GM18873 (cell line): ENCODE results near the gene MYO1C.
A peak's percentile ranks its signal among the peaks of the same experiment; 100 is the strongest.
"Not testable (repeated sequence)": the region's sequence is repeated elsewhere in the genome, so short reads cannot be mapped to it uniquely, and the experiment has no call there.

ENCODE experiments used
- ATAC-seq: cut with Tn5 transposase; IDR thresholded peaks from one replicate; pipeline ENCODE4 v1.9.1; 2021; ENCODE audit warnings: mild to moderate bottlenecking, moderate library complexity, moderate number of reproducible peaks; ENCODE audit not compliant: unreplicated experiment, low FRiP score

The MYO1C gene

GRCh38 chr17:1511290-1511689 is 18.8 kb upstream of the MYO1C start:
- no peak for ATAC-seq

GRCh38 chr17:1509290-1509881 is 16.9 kb upstream of the MYO1C start:
- no peak for ATAC-seq

- ATAC-seq = not testable (repeated sequence)
Observed at GRCh38 chr17:1508709-1509108, 16.2 kb upstream of the MYO1C start.

- ATAC-seq = no peak
Observed at GRCh38 chr17:1506649-1507267, 14.3 kb upstream of the MYO1C start.

- no peak for ATAC-seq
Observed at GRCh38 chr17:1505586-1505985, 13.1 kb upstream of the MYO1C start.

GRCh38 chr17:1504866-1505265 is 12.4 kb upstream of the MYO1C start:
- no peak for ATAC-seq

GRCh38 chr17:1503699-1504098 is 11.2 kb upstream of the MYO1C start:
- no peak for ATAC-seq

- ATAC-seq = no peak
Observed at GRCh38 chr17:1498869-1499268, 6.4 kb upstream of the MYO1C start.

- ATAC-seq = no peak
Observed at GRCh38 chr17:1498233-1498632, 5.7 kb upstream of the MYO1C start.

- ATAC-seq = no peak
Observed at GRCh38 chr17:1497831-1498230, 5.3 kb upstream of the MYO1C start.

GRCh38 chr17:1496869-1497268 is 4.4 kb upstream of the MYO1C start:
- no peak for ATAC-seq

GRCh38 chr17:1495265-1495989 is 2.9 kb upstream of the MYO1C start:
- no peak for ATAC-seq

GRCh38 chr17:1494736-1495253 is 2.3 kb upstream of the MYO1C start:
- ATAC-seq = no peak

GRCh38 chr17:1494203-1494602 is 1.7 kb upstream of the MYO1C start:
- no peak for ATAC-seq

GRCh38 chr17:1493291-1493980 is 950 bp upstream of the MYO1C start:
- no peak for ATAC-seq

- ATAC-seq = no peak
Observed at GRCh38 chr17:1491443-1492248, 840 bp downstream of the MYO1C start.

- ATAC-seq = peak; percentile 33
Observed at GRCh38 chr17:1490643-1491442, 1.6 kb downstream of the MYO1C start.

GRCh38 chr17:1488826-1489270 is 3.6 kb downstream of the MYO1C start:
- no peak for ATAC-seq
